Measurements from ENCODE around the gene KCNK3.

GRCh38 chr2:26683583-26683982 is 8.9 kb upstream of the KCNK3 start:
- TF ChIP-seq CTCF (IDR thresholded peaks at IDR 0.05; ENCODE audit: insufficient read depth, low read length) (no peak), REST (IDR thresholded peaks at IDR 0.05; ENCODE audit: insufficient replicate concordance, low read depth) (no peak)

All from HL-60 (cell line).